ENCODE results near the gene SATB1.

The SATB1 gene

GRCh38 chr3:18428991-18429745, 4.0 kb upstream of the SATB1 start:
- no peak for DNase-seq

DNA sequence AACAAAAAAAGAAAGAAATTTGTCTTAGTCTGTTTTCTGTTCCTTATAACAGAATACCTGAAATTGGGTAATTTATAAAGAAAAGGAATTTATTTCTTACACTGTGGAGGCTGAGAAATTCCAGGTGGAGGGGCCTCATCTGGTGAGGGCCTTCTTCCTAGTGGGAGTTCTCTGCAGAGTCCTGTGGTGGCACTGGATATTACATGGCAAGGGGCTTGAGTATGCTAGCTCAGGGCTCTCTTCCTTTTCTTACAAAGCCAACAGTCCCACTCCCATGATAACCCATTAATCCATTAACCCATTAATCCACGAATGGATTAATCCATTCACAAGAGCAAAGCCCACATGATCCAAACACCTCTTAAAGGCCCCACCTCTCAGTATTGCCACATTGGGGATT, 2.9 kb upstream of the SATB1 start:
- no peak for DNase-seq

DNA sequence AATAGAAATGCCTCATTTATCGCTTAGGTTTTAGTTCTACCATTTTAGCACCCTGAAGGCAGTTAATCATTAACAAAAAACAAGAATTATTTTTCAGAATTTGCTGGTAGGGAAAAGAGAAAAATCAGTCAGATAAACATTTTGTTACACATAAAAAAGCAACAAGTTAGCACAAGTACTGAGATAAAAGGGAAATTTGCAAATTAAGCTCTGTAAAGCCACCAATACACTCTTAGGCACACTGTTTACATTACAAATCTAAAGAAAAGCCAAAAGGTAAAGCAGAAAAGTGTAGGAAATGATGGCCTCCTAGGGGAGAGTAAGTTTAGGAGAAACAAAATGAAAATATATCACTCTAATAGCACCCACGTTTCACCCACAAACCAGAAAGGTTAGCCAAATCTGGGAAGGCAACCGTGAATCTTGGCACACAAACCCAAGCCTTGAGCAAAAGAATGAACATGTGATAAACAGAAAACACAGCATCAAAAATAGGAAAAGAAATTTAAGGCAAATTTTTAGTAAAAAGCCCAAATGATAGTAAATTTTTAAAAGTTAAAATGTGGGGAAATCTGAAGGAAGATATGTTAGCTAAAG, 1.6 kb upstream of the SATB1 start:
- DNase-seq: no peak

DNA sequence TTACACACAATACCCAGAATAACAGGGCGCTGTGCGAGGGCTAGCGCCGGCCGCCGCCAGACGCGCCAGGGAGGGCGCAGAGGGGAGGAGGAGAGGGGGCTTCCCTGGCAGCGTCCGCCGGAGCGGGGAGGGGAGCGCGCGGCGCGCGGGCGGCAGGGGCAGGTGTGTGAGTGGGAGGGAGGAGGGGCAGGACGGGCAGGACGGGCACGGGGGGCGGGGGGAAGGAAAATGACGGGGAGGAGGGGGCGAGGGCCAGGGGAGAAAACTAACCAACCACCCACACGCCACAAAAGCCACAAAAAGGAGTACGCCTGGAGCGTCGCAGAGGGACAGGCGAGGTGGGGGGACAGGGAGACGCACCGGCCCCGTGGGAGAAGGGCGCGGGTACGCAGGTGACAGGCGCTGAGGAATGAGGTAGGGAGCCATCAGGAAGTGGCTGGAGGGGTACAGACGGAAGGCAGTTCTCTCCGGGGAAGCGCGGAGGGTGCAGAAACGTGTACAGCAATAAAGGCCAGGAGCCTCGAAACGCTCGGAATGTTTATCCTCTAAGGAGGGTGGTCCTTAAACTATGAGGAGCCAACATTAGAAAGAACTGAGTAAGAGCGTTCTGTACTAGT, 610 bp upstream of the SATB1 start:
- peak; percentile 68 for DNase-seq

DNA sequence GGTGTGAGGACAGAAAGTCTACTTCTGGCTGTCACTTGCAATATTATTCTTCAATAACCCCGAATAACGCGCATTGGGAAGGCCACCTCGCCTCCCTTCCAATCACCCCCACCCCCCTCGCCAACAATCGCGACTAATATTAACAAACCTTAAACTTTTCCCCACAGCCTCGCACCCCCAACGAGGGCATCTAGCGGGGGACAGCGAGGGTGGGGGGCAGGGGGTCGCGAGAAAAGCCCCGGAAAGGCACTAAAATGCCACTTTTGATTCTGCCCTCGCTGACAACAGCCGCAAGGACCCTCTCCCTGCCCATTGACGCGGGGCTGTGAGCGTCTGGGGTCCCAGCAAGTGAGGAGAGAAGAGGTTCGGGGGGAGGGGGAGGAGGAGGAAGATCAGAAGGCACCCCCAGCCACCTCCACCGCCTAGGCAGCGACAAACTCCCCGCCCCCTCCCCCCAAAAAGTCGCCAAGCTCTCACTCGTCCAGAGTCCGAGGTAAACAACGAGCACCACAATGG, 868 bp downstream of the SATB1 start:
- DNase-seq: no peak

DNA sequence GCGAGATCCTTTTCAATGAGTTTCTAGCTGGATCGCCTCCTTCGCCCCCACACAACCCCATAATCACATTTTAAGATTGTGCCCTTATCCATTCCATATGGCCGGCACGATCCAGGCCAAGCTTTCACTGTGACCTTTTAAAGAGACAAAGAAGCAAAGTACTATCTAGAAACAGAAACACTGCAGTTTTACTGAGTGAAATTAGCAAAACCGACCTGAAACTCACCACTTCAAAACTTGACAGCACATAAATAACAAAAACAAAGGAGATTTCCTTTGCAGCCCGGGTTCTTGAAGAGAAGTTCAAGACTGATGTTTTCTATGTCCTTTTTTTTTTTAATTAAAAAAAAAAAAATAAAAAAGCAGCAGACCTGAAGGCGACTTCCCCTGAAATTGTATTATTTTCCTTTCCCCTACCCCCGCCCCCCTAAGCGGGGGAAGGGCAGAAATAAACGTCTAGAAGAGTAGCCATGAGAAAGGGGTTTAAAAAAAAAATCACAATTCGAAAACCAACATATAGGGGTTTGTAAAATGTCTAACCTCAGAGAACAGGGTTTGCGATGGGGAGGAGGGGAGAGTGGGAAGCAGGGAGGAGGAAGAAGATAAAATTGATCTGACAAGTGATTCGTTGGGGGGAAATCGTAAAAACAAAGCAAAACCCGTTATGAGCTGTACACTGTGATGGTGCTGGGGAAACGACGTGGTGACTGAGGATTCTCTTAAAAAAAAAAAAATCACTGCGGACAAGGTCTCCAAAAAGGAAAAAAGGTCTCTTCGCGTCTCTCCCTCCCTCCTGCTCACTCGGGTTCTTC, 1.5 kb downstream of the SATB1 start:
- peak; percentile 21 for DNase-seq

DNA sequence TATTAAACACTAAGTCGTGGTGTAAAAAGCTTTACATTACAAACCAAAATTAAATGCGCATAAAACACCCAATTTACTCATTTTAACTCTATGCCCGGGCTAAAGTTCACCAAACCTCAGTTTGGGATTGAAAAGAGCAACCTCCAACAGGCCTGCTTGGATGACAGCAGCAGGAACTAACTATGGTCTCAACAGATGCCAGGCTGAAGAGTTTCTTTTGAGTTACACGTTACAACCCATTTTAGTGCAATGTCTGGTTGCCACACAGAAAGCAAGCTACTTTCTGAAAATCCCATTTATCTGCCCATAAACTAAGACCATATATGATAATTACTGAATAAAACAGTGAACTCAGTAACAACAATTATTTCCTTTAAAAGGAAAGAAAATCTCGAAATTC, 2.2 kb downstream of the SATB1 start:
- no peak for DNase-seq

DNA sequence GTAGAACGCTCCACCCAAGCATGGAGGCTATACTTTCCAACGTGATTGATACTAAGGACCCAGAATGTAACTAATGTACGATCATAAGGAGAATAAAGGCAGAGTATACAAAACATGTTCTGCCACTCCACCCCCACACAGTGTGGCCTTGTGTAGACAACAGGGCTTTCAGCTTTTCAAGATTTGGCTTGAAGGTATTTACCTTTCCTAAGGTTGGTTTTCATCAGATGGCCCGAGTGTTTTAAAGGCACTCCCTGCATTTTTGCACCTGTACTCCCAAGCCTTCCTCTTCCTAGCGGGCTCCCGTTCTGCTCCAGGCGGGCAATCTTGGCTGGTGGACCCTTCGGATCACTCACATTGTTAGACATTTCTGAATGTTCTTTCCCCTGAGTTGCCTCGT, 4.6 kb downstream of the SATB1 start:
- no peak for DNase-seq

DNA sequence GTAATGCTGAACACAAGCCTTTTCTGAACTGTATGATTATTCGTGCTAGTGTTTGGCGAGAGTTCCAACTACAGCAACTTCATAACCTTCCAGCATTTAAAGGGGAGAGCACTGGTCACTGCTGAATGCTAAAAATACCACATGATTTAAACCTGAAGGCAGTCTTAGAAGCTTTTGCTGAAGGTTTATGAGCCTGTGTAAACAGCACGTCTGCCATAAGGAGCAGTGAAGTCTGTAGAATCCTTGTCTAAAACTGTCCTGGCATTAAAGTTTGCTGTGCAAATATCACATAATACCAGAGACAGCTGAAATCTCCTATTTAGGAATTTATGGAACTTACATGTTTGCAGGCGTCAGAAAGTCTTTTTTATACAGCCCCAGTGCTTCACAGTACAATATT, 5.9 kb downstream of the SATB1 start:
- no peak for DNase-seq

DNA sequence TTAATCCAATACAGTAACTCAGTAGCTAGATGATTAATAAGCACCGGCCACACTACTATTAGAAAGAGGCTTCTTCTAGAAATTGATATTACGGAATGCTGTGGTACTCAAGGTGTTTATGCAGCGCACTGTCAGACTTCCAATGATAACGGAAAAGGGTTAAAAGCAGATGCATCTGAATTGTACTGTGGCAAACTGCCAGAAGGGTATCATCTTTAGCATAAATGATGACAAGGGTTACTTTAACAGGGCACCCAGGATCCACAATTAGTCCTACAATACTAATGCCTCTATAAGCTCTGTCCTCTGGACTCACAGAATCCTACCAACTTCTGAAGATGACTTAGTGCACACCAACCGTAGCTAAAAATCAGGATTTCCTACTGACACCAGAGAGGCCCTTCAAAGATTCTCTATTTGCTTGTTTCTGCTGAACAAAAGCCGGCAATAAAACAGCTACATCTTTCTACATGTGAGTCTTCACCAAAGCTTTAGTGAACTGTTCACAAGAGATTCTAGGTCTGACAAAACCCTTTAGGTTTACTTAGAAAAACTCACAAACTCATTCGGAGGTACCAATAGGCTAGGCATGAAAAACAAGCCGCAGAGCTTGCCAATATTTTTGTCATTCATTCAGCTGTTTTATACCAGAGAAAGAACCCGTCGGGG, 7.1 kb downstream of the SATB1 start:
- no peak for DNase-seq

DNA sequence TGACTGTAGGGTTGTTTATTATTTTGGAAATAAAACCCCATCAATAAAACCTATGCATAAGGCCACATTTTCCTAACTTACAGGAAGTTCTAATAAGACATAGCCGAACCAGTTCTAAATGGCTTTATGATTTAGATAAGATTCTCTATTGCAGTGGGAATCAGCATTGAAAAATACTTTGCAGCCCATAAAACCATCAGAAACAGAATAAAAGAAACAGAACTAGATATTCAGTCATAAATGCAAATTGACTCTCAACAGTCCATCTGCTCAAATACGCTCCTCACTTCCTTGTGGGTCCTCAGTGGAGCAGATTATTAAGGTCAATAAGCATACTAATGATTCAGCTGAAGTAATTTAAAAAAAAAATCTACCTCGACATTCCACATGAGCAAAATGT, 8.8 kb downstream of the SATB1 start:
- no peak for DNase-seq

DNA sequence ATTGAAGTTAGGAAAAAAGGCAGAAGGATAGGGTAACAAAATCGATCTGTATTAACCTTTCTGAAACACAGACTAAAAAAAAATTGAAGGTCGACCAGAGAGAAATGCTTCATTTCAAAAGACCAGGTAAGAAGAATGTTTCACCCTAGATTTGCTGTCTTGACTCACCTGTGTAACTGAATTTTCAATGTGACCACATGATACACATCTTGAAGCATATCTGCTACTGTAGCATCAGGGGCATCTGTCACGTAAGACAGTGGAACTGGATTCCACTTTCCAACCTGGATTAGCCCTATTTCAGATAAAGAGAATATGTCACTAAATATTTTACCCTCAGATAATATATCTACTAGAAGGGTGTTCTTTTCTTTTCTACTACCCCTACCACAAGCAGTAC, 9.3 kb downstream of the SATB1 start:
- no peak for DNase-seq

- no peak for DNase-seq
Measured at GRCh38 chr3:18415167-18415566, 10.0 kb downstream of the SATB1 start.

DNA sequence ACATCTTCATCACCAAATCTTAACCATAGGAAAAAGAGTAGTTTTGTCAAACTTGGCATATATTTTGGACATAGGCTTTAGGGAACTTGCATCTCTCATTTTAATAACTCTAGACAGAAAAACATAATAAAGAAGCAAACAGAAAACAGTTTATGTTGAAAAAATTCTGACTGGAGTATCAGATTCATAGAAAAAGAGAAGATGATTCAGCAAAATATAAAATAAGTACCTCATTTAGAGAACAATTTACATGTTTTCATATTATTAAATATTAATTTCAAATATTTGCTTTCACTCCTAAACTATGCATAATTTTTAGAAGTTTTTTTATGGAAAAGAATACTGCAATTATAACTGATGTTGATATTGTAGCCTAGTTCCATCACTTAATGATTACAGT, 12.5 kb downstream of the SATB1 start:
- no peak for DNase-seq

DNA sequence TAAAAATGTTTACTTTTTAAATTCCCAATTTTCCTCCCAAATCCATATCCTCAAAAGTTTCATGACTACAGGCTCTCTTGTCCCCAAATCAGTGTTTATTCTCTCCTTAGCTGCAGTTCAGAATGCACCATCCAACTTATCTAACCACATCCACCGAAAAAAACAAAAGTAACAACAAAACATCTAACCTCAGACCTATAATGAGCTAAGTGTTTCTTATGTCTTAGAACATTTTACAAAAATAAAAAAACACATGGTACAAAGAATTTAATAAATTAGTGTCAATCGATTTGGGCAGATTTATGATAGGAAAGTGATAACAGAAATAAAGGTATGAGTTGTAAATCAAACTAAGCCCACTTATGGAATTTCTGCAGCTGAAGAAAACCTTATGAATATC, 13.6 kb downstream of the SATB1 start:
- DNase-seq: no peak

- DNase-seq: no peak
Measured at GRCh38 chr3:18410205-18410604, 14.9 kb downstream of the SATB1 start.

- no peak for DNase-seq
Measured at GRCh38 chr3:18409266-18409665, 15.9 kb downstream of the SATB1 start.

GRCh38 chr3:18405141-18405540, 20.0 kb downstream of the SATB1 start:
- no peak for DNase-seq

DNA sequence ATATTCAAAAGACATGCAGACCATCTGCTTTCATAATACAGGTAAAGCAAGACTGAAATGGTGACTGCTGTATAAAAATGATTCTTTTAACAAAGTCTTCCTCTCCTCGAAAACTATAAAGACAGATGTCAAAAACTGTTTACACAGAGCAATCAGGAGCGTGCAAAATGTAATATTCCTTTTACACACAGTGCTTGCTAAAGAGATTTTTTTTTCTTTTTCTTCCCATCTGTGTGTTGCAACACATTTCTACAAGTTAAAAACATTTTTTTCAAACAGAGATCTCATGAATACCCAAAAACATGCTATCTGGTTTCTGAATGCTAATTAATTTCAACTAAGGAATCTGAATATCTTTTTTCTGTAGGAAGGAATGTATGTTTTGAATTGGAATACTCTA, 22.1 kb downstream of the SATB1 start:
- DNase-seq: no peak

DNA sequence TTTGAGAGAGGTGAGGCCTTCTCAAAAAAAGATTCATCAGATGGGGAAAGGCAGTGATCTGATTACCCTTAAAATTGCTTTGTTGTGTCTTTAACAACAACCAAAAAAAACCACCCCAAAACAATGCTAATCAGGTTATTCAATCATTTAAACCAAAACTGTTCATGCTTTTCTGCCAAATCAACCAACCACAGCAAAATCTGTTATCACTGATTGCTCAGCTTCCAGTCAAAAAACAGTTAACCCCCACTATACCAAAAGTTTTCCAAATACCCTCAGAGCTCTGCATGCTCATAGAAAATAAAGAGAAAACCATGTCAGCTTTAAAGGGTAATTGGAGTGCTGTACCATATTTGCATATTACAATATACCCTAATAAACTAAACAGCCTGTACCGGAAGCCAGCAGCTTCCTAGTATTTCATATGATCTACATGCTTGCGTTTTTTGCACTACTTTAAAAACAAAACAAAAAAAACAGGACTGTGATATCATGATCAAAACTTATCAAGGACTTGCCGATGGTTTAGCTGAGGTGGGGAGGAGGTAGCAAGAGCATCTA, 22.8 kb downstream of the SATB1 start:
- DNase-seq: no peak

DNA sequence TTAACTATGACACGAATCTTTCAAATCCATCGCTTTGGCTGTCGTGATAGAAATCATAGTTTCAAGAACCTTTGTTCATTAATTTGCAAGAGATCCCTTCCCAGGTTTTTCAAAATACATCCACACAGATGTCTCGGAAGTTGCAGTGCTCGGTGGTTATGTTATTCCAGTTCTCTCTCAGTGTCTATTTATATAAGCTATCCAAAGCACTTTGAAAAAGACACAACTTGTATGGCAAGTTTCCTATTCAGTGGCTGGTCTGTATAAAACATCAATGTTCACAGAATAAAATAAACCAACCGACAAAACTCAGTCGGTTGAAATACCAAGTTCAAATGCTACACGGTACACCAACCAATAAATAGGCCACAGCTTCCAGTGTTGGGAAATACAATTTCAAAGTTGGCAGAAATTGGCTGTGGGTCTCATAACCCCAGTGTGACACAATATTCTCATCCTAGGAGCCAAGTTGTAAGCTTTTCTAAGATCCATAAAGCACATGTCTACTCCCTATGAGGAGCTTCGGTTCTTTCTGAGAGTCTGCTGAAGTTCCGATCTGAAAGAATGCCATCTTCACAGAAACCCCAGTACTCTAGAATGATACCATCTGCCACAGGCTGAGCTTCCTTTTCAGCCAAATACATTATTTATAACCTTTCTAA, 23.7 kb downstream of the SATB1 start:
- no peak for DNase-seq

GRCh38 chr3:18398448-18398847, 26.7 kb downstream of the SATB1 start:
- DNase-seq: no peak

Measured in stimulated activated naive CD4-positive, alpha-beta T cell treated with Interleukin-2 at 50 U/mL for 16 hours (primary cell).